HG02938 (cell line): ENCODE data around the gene CYP26A1.

Experiments used
- ATAC-seq: cut with Tn5 transposase; IDR thresholded peaks from one replicate; pipeline ENCODE4 v1.9.1; 2021; ENCODE audit warnings: mild to moderate bottlenecking, moderate library complexity; ENCODE audit not compliant: unreplicated experiment

Gene CYP26A1

DNA sequence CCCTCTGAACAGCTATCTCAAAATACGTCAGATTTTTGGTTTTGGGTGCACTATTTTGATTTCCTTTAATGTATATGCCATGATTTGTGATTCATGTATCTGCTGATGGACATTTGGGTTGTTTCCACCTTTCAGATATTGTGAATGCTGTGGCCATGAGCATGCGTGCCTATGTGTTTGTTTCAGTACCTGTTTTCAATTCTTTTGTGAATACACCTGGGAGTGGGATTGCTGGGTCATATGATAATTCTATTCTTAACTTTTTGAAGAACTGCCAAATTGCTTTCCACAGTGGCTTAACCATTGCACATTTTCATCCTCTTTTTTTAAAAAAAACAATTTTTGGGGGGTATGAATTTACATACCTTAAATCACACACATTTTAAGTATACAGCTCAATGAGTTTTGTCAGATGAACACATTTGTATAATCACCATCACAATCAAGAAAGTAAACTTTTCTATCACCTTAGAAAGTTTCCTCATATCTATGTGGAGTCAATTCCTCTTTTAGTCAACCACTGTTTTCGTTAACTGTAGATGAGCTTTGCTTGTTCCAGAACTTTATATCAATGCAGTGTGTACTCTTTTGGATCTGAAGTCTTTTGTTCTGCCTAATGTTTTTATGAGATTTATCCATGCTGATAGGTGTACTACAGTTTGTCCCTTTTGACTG is 36.9 kb downstream of the CYP26A1 start:
- ATAC-seq: peak; percentile 60

DNA sequence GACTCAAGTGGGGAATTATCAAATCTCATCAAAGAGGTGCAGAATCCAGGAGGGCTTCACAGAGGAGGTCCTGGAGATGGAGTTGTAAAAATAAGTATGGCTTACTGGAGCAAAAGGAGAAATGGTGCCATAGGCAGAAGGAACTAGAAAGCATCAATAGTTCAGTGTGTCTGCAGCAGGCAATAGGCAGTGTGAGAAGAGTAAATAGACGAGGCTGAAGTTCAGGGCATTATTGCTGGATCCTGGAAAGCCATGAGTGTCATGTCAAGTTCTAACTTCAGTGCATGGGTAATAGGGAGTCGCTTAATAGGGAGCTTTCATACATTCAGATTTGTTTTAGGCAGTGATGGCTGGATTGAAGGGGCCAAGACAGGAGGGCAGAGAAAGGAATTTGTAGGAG is 39.3 kb downstream of the CYP26A1 start:
- no peak for ATAC-seq

DNA sequence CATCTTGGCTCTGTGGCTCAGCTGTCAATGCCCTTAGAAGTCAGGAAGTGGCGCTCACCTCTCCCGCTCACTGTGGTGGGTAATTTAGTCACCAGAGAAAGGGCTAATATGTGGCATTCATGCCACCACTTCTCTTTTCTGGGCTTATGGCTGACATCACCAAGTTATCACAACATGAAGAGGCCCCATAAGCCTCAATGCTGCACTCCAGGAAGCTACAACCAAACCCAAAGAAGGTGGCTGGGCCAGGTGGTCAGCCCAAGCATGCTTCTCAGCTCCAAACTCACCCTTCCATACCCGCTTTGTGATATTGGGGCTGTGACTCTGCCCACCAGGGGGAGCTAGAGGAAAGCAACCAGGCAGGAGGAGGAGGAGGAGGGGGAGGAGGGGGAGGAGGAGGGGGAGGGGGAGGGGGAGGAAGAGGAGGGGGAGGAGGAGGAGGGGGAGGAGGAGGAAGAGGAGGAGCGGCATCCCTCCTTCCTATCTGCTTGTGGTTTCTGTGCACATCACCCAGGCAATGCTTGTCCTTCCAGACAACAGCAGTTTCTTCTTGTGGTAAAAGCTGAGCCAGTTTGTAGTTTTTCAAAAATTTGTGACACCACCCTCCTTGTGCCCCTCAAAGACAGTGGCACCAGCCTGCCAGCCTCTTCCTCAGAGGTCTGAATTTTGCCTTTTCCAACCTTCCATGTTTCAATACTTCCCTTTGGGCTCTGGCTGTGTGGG is 42.1 kb downstream of the CYP26A1 start:
- peak; percentile 70 for ATAC-seq

DNA sequence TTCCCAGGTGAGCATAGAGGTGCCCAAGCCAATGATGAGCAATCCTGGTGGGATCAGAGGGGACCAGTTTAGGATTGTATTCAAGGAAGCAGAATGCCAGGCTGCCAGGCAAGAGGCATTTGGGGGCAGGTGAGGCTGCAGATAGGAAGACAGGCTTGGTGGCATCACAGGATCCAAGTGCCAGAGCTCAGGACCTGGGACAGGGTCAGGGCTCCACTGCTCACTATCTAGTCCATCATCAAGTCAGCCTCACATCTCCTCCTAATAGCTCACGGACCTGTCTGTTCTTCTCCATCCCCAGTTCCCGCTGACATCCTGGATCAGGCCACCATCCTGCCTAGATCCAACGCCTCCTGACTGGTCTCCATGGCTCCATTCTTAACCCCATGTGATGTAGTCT is 47.6 kb downstream of the CYP26A1 start:
- ATAC-seq: no peak

DNA sequence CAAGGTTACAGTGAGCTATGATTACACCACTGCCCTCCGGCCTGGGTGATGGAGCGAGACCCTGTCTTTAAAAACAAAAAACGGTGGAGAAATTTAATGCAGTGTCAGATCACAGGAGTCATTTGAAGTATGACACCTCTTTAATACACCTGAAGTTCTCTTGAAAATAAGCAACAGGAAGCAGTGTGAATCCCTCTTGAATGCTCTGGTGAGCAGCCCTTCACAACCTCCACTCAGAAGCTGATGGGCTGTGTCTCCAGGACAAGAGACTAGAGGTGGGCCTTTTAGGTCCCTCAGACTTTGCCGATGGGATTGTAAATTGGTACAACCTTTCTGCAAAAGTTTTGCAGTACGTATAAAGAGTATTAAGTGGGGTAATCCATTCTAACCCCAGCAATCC is 50.1 kb downstream of the CYP26A1 start:
- ATAC-seq: no peak

DNA sequence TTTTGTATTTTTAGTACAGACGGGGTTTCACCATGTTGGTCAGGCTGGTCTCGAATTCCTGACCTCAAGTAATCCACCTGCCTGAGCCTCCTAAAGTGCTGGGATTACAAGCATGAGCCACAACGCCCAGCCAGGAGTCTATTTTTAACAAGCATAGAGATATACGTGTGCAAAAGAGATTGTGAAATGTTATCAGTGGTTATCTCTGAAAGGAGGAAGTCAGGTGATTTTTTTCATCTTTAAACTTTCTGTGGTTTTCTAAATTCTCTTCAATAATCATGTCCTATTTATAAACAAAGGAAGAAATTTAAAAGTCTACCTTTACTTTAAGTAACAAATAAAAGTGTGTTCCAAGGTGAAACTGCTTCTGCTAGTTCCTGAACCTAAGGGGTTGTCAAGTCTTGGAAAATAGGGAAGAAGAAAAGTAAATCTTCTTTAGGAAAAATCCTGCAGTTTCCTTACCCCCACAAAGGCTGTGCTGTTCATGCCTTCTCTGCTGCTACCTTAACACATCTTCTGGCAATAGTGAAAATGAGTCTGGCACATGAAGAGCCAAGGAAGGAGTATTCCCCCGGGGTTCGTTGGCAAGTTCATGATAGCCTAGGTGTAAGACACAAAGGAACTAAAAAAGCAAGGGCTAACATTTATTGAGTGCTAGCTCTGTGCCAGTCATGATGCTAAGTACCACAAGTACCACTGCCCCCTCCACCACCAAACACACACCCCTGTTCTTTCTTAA is 51.1 kb downstream of the CYP26A1 start:
- peak; percentile 78 for ATAC-seq

DNA sequence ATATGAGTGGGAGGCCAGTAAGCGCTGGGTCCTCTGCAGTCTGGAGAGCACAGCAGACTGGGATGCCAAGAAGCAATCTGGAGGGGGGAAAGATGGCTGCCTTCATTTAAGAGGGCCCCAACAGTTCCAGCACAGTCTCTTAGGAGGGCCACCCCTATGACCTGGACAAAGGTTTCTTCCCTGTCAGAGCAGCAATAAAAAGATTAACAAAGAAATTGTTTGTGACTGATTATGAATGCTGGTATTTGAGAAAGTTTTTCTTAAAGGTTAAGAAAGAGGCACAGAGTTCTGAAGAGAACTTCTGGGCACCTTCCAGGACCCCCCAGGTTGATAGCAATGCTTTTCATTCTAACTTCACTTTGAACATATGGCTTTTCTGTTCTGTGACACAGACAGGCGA is 52.3 kb downstream of the CYP26A1 start:
- ATAC-seq: no peak

DNA sequence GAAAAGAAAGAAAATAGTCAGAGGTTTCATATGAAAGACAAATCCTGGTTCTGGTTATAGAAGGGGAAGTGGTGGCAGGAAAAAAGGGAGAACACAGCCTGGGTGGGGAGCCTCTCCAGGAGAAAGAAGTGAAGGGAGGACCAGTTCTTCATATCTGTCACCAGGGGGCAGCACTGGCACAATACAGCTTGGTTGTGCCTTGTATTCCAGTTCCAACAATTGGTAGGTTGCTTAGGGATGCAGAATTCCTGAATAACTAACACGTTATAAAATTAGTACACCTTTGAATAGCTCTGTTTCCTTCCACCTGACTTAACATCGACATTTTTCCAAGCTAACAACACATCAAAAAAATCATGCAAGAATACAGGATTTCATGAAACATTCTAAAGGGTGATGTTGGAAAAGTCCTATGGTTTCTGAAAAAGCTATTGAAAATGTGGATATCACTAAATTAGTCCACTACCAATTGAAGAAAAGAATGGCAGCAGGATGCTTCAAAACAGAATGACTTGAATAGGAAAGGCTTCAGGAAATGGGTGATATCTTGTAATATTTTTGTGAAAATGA is 52.9 kb downstream of the CYP26A1 start:
- no peak for ATAC-seq
